T-cell (primary cell): ENCODE data around the gene TNRC6A. TPM values are rescaled to one million over a fixed set of nuclear protein-coding genes. Genes with fewer than 3 reads are reported as not detected.

Experiments
- ATAC-seq, 4 experiments: fragments of 200-7000 bp in 3 of 4; fragments of 150-1000 bp in 1 of 4; cut with Tn5 transposase; replicated peaks in 1 of 4; 1 replicate in 3 of 4; 2 replicates in 1 of 4; pipeline ENCODE4 v1.10.0; 2021; ENCODE audit warnings: moderate library complexity in 3 of 4, mild to moderate bottlenecking in 2 of 4, moderate number of reproducible peaks in 1 of 4
- CTCF ChIA-PET, 2 donors: fragments of 300-600 bp; sonication (Branson Sonifier 250); formaldehyde crosslinking; loops; one replicate each; lab custom pipeline; 2022; ENCODE audit warnings: antibody characterized with exemption in 2 of 2; lab: Charles Lee
- POLR2A ChIA-PET, 2 donors: fragments of 300-600 bp; sonication (Branson Sonifier 250); formaldehyde crosslinking; loops; one replicate each; lab custom pipeline; 2022; ENCODE audit warnings: antibody characterized with exemption in 2 of 2; lab: Charles Lee
- DNase-seq, 35 experiments: peaks; one replicate each; pipeline versions ENCODE4 v3.0.0 to v3.0.0-alpha.2; 2013 to 2023
- H3K27ac ChIP-seq: one replicate; pipeline ENCODE4 v1.5.1; 2013; ENCODE audit warnings: low read length
- H3K27me3 ChIP-seq, 2 experiments: replicated peaks in 1 of 2; 1 replicate in 1 of 2; 2 replicates in 1 of 2; pipeline versions ENCODE4 v1.6.1 to v1.7.0; 2013; ENCODE audit warnings: low read length in 1 of 2, mixed read lengths in 1 of 2; ENCODE audit not compliant: control insufficient read depth in 2 of 2, insufficient read depth in 2 of 2; ENCODE audit errors: extremely low read depth in 1 of 2
- H3K36me3 ChIP-seq, 2 donors: 1 replicate in 1 of 2; 2 replicates in 1 of 2; pipeline versions ENCODE4 v1.6.1 to v1.7.0; 2013; ENCODE audit warnings: low read length in 1 of 2; ENCODE audit not compliant: control insufficient read depth in 2 of 2, insufficient read depth in 1 of 2; ENCODE audit errors: extremely low read depth in 1 of 2
- H3K4me1 ChIP-seq, 2 experiments: 1 replicate in 1 of 2; 2 replicates in 1 of 2; pipeline versions ENCODE4 v1.6.1 to v1.7.0; 2013; ENCODE audit warnings: low read length in 2 of 2, mixed read lengths in 1 of 2; ENCODE audit not compliant: insufficient read depth in 2 of 2, control insufficient read depth in 1 of 2; ENCODE audit errors: extremely low read depth in 1 of 2
- H3K4me3 ChIP-seq, 2 donors: 1 replicate in 1 of 2; 2 replicates in 1 of 2; pipeline versions ENCODE4 v1.5.1 to v1.7.0; 2013; ENCODE audit warnings: mild to moderate bottlenecking in 2 of 2, low read length in 1 of 2, moderate library complexity in 1 of 2; ENCODE audit not compliant: control insufficient read depth in 1 of 2; ENCODE audit errors: extremely low read depth in 1 of 2
- H3K9me3 ChIP-seq: 2 replicates; pipeline ENCODE4 v1.7.0; 2013
- H3K27ac Mint-ChIP-seq, 2 donors: one replicate each; pipeline ENCODE4 v1.8.0; 2020 to 2021; ENCODE audit warnings: mild to moderate bottlenecking in 2 of 2, mixed read lengths in 2 of 2
- H3K27me3 Mint-ChIP-seq, 2 donors: one replicate each; pipeline ENCODE4 v1.8.0; 2021 to 2022; ENCODE audit warnings: mixed read lengths in 2 of 2
- H3K36me3 Mint-ChIP-seq: one replicate; pipeline ENCODE4 v1.8.0; 2021; ENCODE audit warnings: mixed read lengths
- H3K4me1 Mint-ChIP-seq, 3 donors: one replicate each; pipeline ENCODE4 v1.8.0; 2020 to 2022; ENCODE audit warnings: mixed read lengths in 3 of 3, mild to moderate bottlenecking in 1 of 3
- H3K4me3 Mint-ChIP-seq, 3 donors: one replicate each; pipeline ENCODE4 v1.8.0; 2020 to 2022; ENCODE audit warnings: mild to moderate bottlenecking in 3 of 3, mixed read lengths in 3 of 3, moderate library complexity in 3 of 3
- H3K9me3 Mint-ChIP-seq, 3 donors: one replicate each; pipeline ENCODE4 v1.8.0; 2020 to 2022; ENCODE audit warnings: mixed read lengths in 3 of 3
- WGBS: methylation state at CpG from one replicate; pipeline ENCODE4 v1.1.5; 2013; ENCODE audit warnings: missing lambda C conversion rate; ENCODE audit not compliant: insufficient coverage; 5-methylcytosine and 5-hydroxymethylcytosine counted together
- total RNA-seq, 35 experiments: library from RNA in 6 of 35; stranded (reverse) in 6 of 35; fragments of 120-200 nt in 1 of 35; gene quantifications; one replicate each; pipeline versions ENCODE4 v1.2.1 to v1.2.4 and lab custom pipeline; 2013 to 2026

TNRC6A gene
- total RNA-seq, 5 donors from 2014 or later (not counting 1 experiment from before 2014, with no cell fraction given) = 74.7 to 79.4 (median 77.9) TPM

- CTCF ChIA-PET = no interaction called here
- peaks cover 10 to 82% of the 10 kb centered on the region in 2 donors for H3K36me3 ChIP-seq
- no peaks in the 10 kb centered on the region for H3K27me3 Mint-ChIP-seq
- H3K4me3 ChIP-seq = no peak overlapping the region
- no peaks in the 10 kb centered on the region for H3K9me3 ChIP-seq
- H3K27ac ChIP-seq = no peak overlapping the region
- H3K9me3 Mint-ChIP-seq = no peaks in the 10 kb centered on the region
- H3K4me1 ChIP-seq = no peaks in the 10 kb centered on the region
- no peak overlapping the region for H3K27ac Mint-ChIP-seq
- no peak overlapping the region for H3K4me3 Mint-ChIP-seq
- DNase-seq (no peak), ATAC-seq (no peak)
- no peaks in the 10 kb centered on the region for H3K4me1 Mint-ChIP-seq
- H3K27me3 ChIP-seq = no peaks in the 10 kb centered on the region
- H3K36me3 Mint-ChIP-seq = peaks cover 83% of the 10 kb centered on the region
- POLR2A ChIA-PET = no interaction called here
- WGBS = 97% methylated on average over 10 of the region's 10 CpGs
Measured at GRCh38 chr16:24822542-24822941, 93.1 kb downstream of the TNRC6A start.

- H3K4me1 ChIP-seq = no peaks in the 10 kb centered on the region
- H3K27ac ChIP-seq = no peak overlapping the region
- no peaks in the 10 kb centered on the region for H3K27me3 ChIP-seq
- Mint-ChIP-seq H3K4me3 (no peak overlapping the region), H3K9me3 (no peaks in the 10 kb centered on the region), H3K27me3 (no peaks in the 10 kb centered on the region), H3K36me3 (peaks cover 79% of the 10 kb centered on the region), H3K4me1 (no peaks in the 10 kb centered on the region), H3K27ac (no peak overlapping the region)
- CTCF ChIA-PET = no interaction called here
- H3K36me3 ChIP-seq = peaks cover 10 to 80% of the 10 kb centered on the region in 2 donors
- WGBS = 98% methylated on average over 8 of the region's 8 CpGs
- no peak overlapping the region for H3K4me3 ChIP-seq
- POLR2A ChIA-PET = no interaction called here
- no peaks in the 10 kb centered on the region for H3K9me3 ChIP-seq
- no peak for ATAC-seq
- no peak for DNase-seq
Measured at GRCh38 chr16:24822974-24823373, 93.5 kb downstream of the TNRC6A start.

- H3K36me3 ChIP-seq = peaks cover 4 to 62% of the 10 kb centered on the region in 2 donors
- H3K9me3 ChIP-seq = no peaks in the 10 kb centered on the region
- Mint-ChIP-seq H3K27ac (no peak overlapping the region), H3K27me3 (no peaks in the 10 kb centered on the region), H3K9me3 (no peaks in the 10 kb centered on the region), H3K4me3 (no peak overlapping the region), H3K4me1 (no peaks in the 10 kb centered on the region), H3K36me3 (peaks cover 56% of the 10 kb centered on the region)
- DNase-seq = no peak
- H3K4me1 ChIP-seq = no peaks in the 10 kb centered on the region
- H3K27ac ChIP-seq = no peak overlapping the region
- ChIA-PET CTCF (no interaction called here), POLR2A (no interaction called here)
- no CpG with 5 or more reads among the region's 10 CpGs for WGBS
- no peak for ATAC-seq
- H3K4me3 ChIP-seq = no peak overlapping the region
- H3K27me3 ChIP-seq = no peaks in the 10 kb centered on the region
Measured at GRCh38 chr16:24825696-24826095, 96.2 kb downstream of the TNRC6A start.

- Mint-ChIP-seq H3K27me3 (no peaks in the 10 kb centered on the region), H3K4me3 (no peak overlapping the region), H3K4me1 (no peaks in the 10 kb centered on the region), H3K27ac (no peak overlapping the region), H3K36me3 (peaks cover 51% of the 10 kb centered on the region), H3K9me3 (no peaks in the 10 kb centered on the region)
- H3K4me3 ChIP-seq = no peak overlapping the region
- peaks cover 4 to 57% of the 10 kb centered on the region in 2 donors for H3K36me3 ChIP-seq
- H3K4me1 ChIP-seq = no peaks in the 10 kb centered on the region
- DNase-seq (no peak), ATAC-seq (no peak)
- ChIA-PET POLR2A (no interaction called here), CTCF (interaction anchor here in 1 of 2 donors (0.6 kb wide), 1 partner anchor 276 kb away, joined by 4 read pairs; no protein-coding TSS in a partner anchor)
- WGBS = 95% methylated on average over 7 of the region's 12 CpGs
- no peaks in the 10 kb centered on the region for H3K9me3 ChIP-seq
- H3K27me3 ChIP-seq = no peaks in the 10 kb centered on the region
- no peak overlapping the region for H3K27ac ChIP-seq
Measured at GRCh38 chr16:24826096-24826690, 96.7 kb downstream of the TNRC6A start.

- Mint-ChIP-seq H3K27me3 (no peaks in the 10 kb centered on the region), H3K36me3 (peaks cover 45% of the 10 kb centered on the region), H3K27ac (no peak overlapping the region), H3K4me1 (no peaks in the 10 kb centered on the region), H3K4me3 (no peak overlapping the region), H3K9me3 (no peaks in the 10 kb centered on the region)
- H3K27ac ChIP-seq = no peak overlapping the region
- WGBS = 98% methylated on average over 9 of the region's 9 CpGs
- peaks cover 4 to 49% of the 10 kb centered on the region in 2 donors for H3K36me3 ChIP-seq
- no peak overlapping the region for H3K4me3 ChIP-seq
- no peaks in the 10 kb centered on the region for H3K27me3 ChIP-seq
- ATAC-seq (no peak), DNase-seq (no peak)
- no peaks in the 10 kb centered on the region for H3K9me3 ChIP-seq
- ChIA-PET POLR2A (interaction anchor here in 1 of 2 donors (0.6 kb wide), 1 partner anchor 14 kb away, joined by 3 read pairs; no protein-coding TSS in a partner anchor), CTCF (no interaction called here)
- no peaks in the 10 kb centered on the region for H3K4me1 ChIP-seq
Measured at GRCh38 chr16:24826817-24827566, 97.5 kb downstream of the TNRC6A start.

GRCh38 chr16:24829153-24829552 lies 99.7 kb downstream of the TNRC6A start:
- no peaks in the 10 kb centered on the region for H3K27me3 ChIP-seq
- Mint-ChIP-seq H3K4me3 (no peak overlapping the region), H3K27ac (no peak overlapping the region), H3K36me3 (peaks cover 25% of the 10 kb centered on the region), H3K4me1 (no peaks in the 10 kb centered on the region), H3K9me3 (no peaks in the 10 kb centered on the region), H3K27me3 (no peaks in the 10 kb centered on the region)
- ATAC-seq (no peak), DNase-seq (no peak)
- POLR2A ChIA-PET = no interaction called here
- no peaks in the 10 kb centered on the region for H3K9me3 ChIP-seq
- no peaks in the 10 kb centered on the region for H3K4me1 ChIP-seq
- peaks cover 4 to 35% of the 10 kb centered on the region in 2 donors for H3K36me3 ChIP-seq
- no peak overlapping the region for H3K4me3 ChIP-seq
- CTCF ChIA-PET = no interaction called here
- 83% methylated on average over 1 of the region's 5 CpGs for WGBS
- no peak overlapping the region for H3K27ac ChIP-seq
